WI38 (cell line): Measurements from ENCODE around the gene SRC.

Experiments used
- H3K4me3 ChIP-seq: 2 replicates; pipeline ENCODE4 v1.5.1; 2011; ENCODE audit warnings: low read depth, mild to moderate bottlenecking, control low read depth, low read length
- TF ChIP-seq, protein P1 (sequence below): IDR thresholded peaks from 2 replicates; pipeline ENCODE4 v1.5.1; 2012; ENCODE audit warnings: low read depth, mild to moderate bottlenecking, control low read depth, low read length

Gene SRC

DNA sequence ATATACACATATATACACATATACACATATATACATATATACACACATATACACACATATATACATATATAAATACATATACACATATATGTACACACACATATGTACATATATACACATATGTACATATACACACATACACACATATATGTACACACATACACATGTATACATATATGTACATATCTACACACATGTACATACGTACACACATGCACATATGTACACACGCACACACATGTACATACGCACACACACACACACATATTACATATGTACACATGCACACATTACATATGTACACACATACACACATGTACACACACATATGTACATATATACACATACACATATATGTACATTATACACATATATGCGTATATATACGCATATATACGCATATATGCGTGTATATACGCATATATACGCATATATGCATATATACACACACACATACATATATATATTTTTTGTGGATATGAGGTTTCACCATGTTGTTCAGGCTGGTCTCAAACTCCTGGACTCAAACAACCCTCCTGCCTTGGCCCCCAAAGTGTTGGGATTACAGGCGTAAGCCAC, 27.2 kb downstream of the SRC start:
- TF ChIP-seq, protein P1, sequence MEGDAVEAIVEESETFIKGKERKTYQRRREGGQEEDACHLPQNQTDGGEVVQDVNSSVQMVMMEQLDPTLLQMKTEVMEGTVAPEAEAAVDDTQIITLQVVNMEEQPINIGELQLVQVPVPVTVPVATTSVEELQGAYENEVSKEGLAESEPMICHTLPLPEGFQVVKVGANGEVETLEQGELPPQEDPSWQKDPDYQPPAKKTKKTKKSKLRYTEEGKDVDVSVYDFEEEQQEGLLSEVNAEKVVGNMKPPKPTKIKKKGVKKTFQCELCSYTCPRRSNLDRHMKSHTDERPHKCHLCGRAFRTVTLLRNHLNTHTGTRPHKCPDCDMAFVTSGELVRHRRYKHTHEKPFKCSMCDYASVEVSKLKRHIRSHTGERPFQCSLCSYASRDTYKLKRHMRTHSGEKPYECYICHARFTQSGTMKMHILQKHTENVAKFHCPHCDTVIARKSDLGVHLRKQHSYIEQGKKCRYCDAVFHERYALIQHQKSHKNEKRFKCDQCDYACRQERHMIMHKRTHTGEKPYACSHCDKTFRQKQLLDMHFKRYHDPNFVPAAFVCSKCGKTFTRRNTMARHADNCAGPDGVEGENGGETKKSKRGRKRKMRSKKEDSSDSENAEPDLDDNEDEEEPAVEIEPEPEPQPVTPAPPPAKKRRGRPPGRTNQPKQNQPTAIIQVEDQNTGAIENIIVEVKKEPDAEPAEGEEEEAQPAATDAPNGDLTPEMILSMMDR = no peak
- H3K4me3 ChIP-seq = no peak overlapping the region

DNA sequence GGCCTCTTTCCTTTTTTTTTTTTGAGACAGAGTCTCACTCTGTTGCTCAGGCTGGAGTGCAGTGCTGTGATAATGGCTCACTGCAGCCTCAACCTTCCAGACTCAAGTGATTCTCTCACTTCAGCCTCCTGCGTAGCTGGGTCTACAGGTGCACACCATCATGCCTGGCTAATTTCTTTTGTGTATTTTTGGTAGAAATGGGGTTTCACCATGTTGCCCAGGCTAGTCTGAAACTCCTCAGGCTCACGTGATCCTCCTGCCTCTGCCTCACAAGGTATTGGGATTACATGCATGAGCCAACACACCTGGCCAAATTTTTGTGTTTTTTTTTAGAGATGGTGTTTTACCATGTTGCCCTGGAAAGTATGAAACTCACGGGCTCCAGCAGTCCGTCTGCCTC, 29.3 kb downstream of the SRC start:
- TF ChIP-seq, protein P1 = no peak
- no peak overlapping the region for H3K4me3 ChIP-seq

DNA sequence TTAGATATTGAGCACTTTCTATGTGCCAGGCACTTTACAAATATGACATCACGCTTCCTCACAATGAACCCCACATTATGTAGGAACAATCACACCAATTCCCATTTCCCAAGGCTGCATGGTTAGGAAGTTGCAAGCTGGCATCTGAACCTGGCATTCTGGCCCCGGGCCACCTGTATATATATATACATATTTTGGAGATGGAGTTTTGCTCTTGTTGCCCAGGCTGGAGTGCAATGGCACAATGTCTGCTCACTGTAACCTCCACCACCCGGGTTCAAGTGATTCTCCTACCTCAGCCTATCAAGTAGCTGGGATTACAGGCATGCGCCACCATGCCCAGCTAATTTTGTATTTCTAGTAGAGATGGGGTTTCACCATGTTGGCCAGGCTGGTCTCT, 30.4 kb downstream of the SRC start:
- no peak overlapping the region for H3K4me3 ChIP-seq
- TF ChIP-seq, protein P1 = no peak

DNA sequence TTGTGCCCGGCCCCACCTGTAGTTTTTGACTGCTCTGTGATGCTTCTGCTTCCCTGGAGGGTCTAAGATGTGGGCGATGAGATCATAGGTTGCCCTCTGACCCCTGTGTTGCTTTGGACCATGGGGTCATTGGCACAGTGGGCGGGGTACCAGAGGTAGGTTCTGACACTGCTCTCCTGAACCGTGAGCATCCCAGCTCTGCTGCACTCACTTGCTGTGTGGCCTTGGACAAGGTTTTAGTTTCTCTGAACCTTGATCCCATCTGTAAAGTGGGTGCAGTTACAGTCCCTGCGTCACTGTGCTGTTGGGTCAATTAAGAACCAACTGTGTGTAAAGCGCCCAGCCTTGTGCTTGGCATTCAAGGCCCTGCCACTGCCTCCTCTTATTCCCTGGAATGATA, 30.9 kb downstream of the SRC start:
- TF ChIP-seq, protein P1 = no peak
- H3K4me3 ChIP-seq = no peak overlapping the region

DNA sequence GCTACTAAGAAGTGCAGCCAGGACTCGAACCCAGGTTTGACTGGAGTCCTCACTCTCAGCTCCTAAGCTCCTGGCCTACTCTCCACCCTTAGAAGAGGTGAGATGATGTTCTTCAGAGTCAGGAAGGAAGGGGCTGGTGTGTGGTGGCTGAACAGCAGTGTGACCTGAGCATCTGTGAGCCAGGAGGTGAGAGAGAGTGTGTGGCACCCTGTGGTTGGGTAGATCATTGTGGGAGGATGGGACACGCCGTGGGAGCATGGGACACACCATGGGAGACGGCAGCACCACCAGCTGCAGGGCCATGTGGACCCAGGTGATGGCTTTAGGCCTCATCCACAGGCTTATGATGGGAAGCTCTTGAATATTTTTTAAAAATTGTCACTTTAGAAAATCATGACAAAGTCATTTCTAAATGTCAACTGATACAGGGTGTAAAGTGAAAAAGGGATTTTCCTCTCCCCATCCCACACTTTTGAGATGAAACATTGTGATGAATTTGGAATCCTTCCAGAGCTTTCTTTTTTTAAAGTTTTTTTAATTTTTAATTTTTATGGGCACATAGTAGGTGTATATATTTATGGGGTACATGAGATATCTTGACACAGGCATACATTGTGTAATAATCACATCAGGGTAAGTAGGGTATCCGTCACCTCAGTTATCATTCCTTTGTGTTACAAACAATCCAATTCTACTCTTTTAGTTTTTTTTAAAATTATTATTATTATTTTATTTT, 31.6 kb downstream of the SRC start:
- H3K4me3 ChIP-seq = no peak overlapping the region

DNA sequence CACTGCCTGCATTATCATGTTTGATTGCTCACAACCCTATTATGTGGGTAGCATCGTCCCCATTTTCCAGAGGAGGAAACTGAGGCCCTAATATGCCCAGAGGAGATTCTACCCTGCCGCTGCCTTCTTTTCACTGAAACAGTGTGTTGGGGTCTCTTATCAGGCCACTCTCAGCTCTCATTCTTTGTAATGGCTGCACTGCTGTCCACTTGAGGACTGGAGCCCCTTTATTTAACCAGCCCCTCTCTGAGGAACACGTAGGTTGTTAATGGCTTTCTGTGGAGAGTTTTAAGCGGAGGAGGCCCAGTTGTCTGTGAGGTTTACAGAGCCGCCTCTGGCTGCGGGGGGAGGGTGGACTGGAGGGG, 32.5 kb downstream of the SRC start:
- no peak overlapping the region for H3K4me3 ChIP-seq
- TF ChIP-seq, protein P1 = no peak

More for the DNA sequence above, 31.6 kb downstream of the SRC start:
- TF ChIP-seq, protein P1 = no peak

DNA sequence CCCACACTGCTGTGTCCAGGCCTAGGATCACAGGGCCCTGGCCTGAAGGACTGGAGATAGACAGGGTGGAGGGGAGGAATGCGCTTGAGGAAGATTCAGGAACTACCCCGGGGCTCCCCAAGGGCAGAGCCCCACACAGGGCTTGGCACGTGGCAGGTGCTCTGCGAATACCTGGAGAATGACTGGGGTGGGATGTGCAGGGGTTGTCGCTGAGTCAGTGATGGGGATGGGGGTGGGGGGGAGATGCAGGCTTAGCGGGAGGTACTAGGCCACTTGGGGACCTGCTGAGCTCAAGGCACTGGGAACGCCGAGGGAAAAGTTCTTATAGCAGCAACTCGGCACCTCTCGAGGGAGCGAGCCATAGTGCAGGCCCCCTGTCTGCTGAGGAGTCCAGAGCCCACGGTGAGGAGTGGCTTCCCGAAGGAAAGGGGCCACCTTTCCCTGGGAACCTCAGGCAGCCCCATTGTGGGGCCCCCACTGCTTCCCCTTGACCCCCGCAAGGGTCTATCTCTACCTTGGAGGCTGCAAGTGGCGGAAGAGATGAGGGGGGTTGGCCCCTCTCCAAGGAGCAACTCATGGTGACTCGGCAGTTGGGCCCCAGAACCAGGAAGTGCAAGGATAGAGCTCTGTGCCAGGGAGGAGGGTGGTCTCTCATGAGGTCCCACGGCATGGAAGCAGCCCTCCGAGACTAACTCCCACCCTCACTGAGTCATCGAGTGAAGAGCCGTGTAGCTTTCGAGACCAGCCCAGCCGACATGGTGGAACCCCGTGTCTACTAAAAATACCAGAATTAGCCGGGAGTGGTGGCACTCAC, 33.1 kb downstream of the SRC start:
- H3K4me3 ChIP-seq = no peak overlapping the region
- TF ChIP-seq, protein P1 = no peak
